GM12874 (cell line): ENCODE measurements around the gene ANKRD31.

Experiments
- CTCF ChIP-seq: IDR thresholded peaks from 2 replicates; pipeline ENCODE4 v1.5.1; 2011; ENCODE audit warnings: low read depth, mild to moderate bottlenecking, control low read depth, low read length, moderate library complexity; ENCODE audit not compliant: insufficient read depth

The ANKRD31 gene

GRCh38 chr5:75059912-75060545 lies 176.6 kb downstream of the ANKRD31 start:
- TF ChIP-seq CTCF = no peak

GRCh38 chr5:75058986-75059535 lies 177.6 kb downstream of the ANKRD31 start:
- TF ChIP-seq CTCF = no peak

GRCh38 chr5:75057561-75057960 lies 179.1 kb downstream of the ANKRD31 start:
- no peak for TF ChIP-seq CTCF

- no peak for TF ChIP-seq CTCF
Measured at GRCh38 chr5:75055727-75056144, 180.9 kb downstream of the ANKRD31 start.

- no peak for TF ChIP-seq CTCF
Measured at GRCh38 chr5:75054134-75054930, 182.3 kb downstream of the ANKRD31 start.

- no peak; the same call in 1 of the 2 replicates for TF ChIP-seq CTCF
Measured at GRCh38 chr5:75053304-75054133, 183.2 kb downstream of the ANKRD31 start.

- no peak for TF ChIP-seq CTCF
Measured at GRCh38 chr5:75053054-75053303, 183.7 kb downstream of the ANKRD31 start.
